22Rv1 (cell line): ENCODE measurements around the gene CHAT.

Experiments
- H3K27ac ChIP-seq: fragments of 450-650 bp; 2 replicates; pipeline ENCODE4 v1.5.1; 2017
- CTCF ChIP-seq: fragments of 450-650 bp; IDR thresholded peaks from 2 replicates; pipeline ENCODE4 v1.5.1; 2017; ENCODE audit warnings: mild to moderate bottlenecking
- ZFX ChIP-seq: fragments of 450-650 bp; IDR thresholded peaks from 2 replicates; pipeline ENCODE4 v1.6.1; 2017; ENCODE audit warnings: antibody characterized with exemption, borderline replicate concordance

Gene CHAT

DNA sequence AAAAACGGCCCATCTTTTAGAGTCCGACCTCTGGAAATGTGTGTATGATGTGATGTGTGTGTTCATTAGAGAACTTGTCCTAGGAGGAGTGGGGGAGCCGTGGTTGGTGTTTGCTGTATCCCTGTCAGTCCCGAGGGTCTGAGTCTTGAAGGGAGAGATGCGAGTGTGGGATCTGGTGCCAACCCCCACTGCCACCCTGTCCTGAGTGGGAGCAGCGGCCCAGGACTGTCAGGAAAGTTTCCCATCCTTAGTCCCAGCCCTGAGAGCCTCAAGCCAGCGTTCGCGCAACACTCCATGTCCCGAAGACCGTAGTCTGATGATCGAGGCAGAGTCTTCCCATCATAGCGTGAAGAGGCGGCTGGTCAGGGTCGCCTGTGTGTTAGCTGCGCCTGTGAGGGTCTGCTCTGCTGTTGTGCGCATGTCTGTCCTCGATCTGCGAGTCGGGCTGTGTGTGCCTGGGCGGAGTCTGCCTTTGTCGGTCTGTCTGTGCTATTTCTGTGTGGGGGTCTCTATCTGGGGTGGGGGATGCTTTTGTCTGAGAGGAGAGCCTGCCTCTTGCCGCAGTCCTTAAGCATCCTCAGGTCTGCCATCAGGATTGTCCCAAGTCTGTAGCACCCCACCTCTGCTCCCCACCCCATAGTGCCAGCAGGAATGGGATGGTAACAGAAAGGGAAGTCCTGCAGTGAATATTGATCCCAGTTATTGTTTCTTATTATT lies 514 bp upstream of the CHAT start:
- H3K27ac ChIP-seq, result no peak overlapping the region
- TF ChIP-seq ZFX, result no peak
- TF ChIP-seq CTCF, result no peak

DNA sequence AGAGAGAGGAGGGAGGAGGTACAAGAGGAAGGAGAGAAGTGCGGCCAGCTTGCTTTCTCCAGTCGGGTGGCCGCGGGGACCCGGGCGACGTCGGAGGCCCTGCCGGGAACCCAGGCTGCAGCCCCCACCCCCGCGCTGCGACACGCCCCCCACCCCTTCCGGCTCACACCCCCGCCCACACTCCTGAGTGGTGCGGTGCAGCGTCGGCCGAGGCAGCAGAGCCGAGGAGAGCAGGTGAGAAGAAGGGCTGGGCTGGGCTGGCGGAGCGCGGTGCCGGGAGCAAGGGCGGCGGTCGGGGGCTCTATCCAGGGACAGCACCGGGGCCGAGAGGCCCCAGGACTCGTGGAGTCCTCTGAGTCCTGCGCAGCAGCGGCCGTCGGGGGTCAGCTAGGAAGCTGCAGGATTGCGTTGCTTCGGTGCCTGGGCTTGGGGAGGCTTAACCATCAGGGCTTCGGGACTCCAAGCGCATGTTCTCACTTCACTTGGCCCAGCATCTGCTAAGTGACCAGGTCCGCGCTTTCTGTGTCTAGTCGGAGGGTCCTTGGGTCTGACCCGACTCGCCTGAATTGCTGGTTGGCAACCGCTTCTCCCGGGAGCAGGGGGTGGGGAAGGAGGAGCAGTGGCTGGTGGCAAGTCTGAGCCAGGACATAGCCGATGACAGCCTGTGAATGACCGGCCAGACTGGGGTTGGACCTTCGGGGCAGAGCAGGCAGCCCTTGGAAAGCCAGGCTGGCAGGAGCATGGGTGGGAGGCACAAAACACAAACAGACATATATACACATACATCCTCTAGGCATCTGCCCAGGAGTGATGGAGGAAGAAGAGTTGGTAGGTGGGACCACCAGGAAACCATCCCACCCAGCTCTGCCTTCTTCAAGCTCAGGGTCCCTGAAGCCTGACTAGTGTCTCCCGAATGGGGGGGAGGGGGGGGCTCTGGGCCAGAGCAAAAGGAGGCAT lies 683 bp downstream of the CHAT start:
- no peak for TF ChIP-seq CTCF
- no peak for TF ChIP-seq ZFX
- H3K27ac ChIP-seq, result no peak overlapping the region

DNA sequence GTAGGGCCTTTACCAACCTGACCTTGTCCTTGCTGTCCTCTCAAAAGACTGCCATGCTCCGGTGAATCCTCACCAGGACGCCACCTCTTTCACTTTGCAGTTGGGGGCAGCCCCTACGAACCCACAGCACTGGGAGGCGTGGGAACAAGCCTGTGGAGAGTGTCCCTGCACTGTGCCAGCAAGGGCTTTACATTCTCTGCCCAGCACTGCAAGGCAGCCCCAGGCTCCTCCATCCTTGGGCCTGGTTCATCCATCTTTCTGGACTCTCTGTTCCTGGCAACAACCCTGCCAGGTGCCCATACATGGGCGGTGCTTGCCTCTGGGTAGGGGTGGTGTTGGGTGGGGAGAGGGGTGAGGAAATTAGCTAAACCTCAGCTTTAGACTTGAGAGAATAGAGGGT lies 1.4 kb downstream of the CHAT start:
- no peak for TF ChIP-seq CTCF
- TF ChIP-seq ZFX, result no peak
- no peak overlapping the region for H3K27ac ChIP-seq

GRCh38 chr10:49615721-49616120 lies 1.9 kb downstream of the CHAT start:
- no peak overlapping the region for H3K27ac ChIP-seq
- no peak for TF ChIP-seq ZFX
- no peak for TF ChIP-seq CTCF

DNA sequence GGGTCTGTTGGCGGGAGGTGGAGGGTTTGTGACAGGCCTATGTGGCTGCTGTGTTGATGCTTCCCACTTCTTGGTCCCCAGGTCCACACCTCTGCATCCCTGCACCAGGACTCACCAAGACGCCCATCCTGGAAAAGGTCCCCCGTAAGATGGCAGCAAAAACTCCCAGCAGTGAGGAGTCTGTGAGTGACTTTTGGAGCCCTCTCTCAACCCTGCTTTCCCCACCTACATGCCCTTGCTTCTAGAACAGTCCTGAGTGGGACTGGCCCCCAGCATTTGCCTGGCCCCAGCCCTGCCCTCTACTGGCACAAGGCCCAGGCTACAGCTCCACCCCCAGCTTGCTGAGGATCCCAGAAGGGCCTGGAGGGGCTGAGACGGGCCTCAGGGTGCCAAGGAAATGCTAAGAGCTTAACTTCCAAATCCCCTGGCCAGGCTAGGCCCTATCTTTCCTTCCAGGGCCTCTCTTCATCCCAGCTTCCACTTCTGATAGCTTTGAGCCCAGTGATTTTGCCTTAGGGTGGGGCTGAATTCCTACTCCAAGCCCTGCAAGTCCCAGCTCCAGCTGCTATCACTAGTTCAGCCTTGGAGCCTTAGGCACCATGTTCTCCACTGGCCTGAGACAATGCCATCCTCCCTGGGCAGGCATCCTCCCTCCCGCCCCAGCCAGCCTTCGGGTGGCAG lies 2.7 kb downstream of the CHAT start:
- no peak for TF ChIP-seq CTCF
- no peak for TF ChIP-seq ZFX

GRCh38 chr10:49617121-49618020 lies 3.5 kb downstream of the CHAT start:
- H3K27ac ChIP-seq, result no peak overlapping the region
- TF ChIP-seq ZFX, result no peak
- no peak for TF ChIP-seq CTCF

More for the DNA sequence above, 2.7 kb downstream of the CHAT start:
- no peak overlapping the region for H3K27ac ChIP-seq
